ENCODE data around the gene SLC13A4.

SLC13A4 gene

GRCh38 chr7:135726911-135727673 is 894 bp downstream of the SLC13A4 start:
- no peak for TF ChIP-seq POLR2AphosphoS5 (IDR thresholded peaks at IDR 0.05; ENCODE audit: low read depth, low read length)
- TF ChIP-seq FOXP2 (optimal IDR thresholded peaks at IDR 0.05; ENCODE audit: borderline replicate concordance, extremely low read depth, extremely low read length, insufficient read depth) = no peak
- TF ChIP-seq SIN3A (IDR thresholded peaks at IDR 0.05; ENCODE audit: borderline replicate concordance, insufficient read depth, low read length) = no peak
- TF ChIP-seq REST (IDR thresholded peaks at IDR 0.05; ENCODE audit: insufficient read depth in 1 of 2, low read depth in 2 of 2, low read length in 2 of 2) = no peak
- TF ChIP-seq TAF1 (IDR thresholded peaks at IDR 0.05; ENCODE audit: borderline replicate concordance, insufficient read depth, low read length) = no peak

GRCh38 chr7:135726276-135726788 is 1.7 kb downstream of the SLC13A4 start:
- no peak for TF ChIP-seq FOXP2 (optimal IDR thresholded peaks at IDR 0.05; ENCODE audit: borderline replicate concordance, extremely low read depth, extremely low read length, insufficient read depth)
- no peak for TF ChIP-seq SIN3A (IDR thresholded peaks at IDR 0.05; ENCODE audit: borderline replicate concordance, insufficient read depth, low read length)
- no peak for TF ChIP-seq REST (IDR thresholded peaks at IDR 0.05; ENCODE audit: insufficient read depth in 1 of 2, low read depth in 2 of 2, low read length in 2 of 2)
- TF ChIP-seq TAF1 (IDR thresholded peaks at IDR 0.05; ENCODE audit: borderline replicate concordance, insufficient read depth, low read length) = no peak
- no peak for TF ChIP-seq POLR2AphosphoS5 (IDR thresholded peaks at IDR 0.05; ENCODE audit: low read depth, low read length)

- no peak for TF ChIP-seq TAF1 (IDR thresholded peaks at IDR 0.05; ENCODE audit: borderline replicate concordance, insufficient read depth, low read length)
- no peak for TF ChIP-seq REST (IDR thresholded peaks at IDR 0.05; ENCODE audit: insufficient read depth in 1 of 2, low read depth in 2 of 2, low read length in 2 of 2)
- TF ChIP-seq FOXP2 (optimal IDR thresholded peaks at IDR 0.05; ENCODE audit: borderline replicate concordance, extremely low read depth, extremely low read length, insufficient read depth) = no peak
- TF ChIP-seq SIN3A (IDR thresholded peaks at IDR 0.05; ENCODE audit: borderline replicate concordance, insufficient read depth, low read length) = no peak
- no peak for TF ChIP-seq POLR2AphosphoS5 (IDR thresholded peaks at IDR 0.05; ENCODE audit: low read depth, low read length)
Measured at GRCh38 chr7:135723411-135723810, 4.6 kb downstream of the SLC13A4 start.

GRCh38 chr7:135721198-135721820 is 6.7 kb downstream of the SLC13A4 start:
- TF ChIP-seq POLR2AphosphoS5 (IDR thresholded peaks at IDR 0.05; ENCODE audit: low read depth, low read length) (no peak), SIN3A (IDR thresholded peaks at IDR 0.05; ENCODE audit: borderline replicate concordance, insufficient read depth, low read length) (no peak)

- TF ChIP-seq POLR2AphosphoS5 (IDR thresholded peaks at IDR 0.05; ENCODE audit: low read depth, low read length) = no peak
- no peak for TF ChIP-seq SIN3A (IDR thresholded peaks at IDR 0.05; ENCODE audit: borderline replicate concordance, insufficient read depth, low read length)
- no peak for TF ChIP-seq FOXP2 (optimal IDR thresholded peaks at IDR 0.05; ENCODE audit: borderline replicate concordance, extremely low read depth, extremely low read length, insufficient read depth)
- no peak for TF ChIP-seq TAF1 (IDR thresholded peaks at IDR 0.05; ENCODE audit: borderline replicate concordance, insufficient read depth, low read length)
- no peak for TF ChIP-seq REST (IDR thresholded peaks at IDR 0.05; ENCODE audit: insufficient read depth in 1 of 2, low read depth in 2 of 2, low read length in 2 of 2)
Measured at GRCh38 chr7:135719688-135720087, 8.3 kb downstream of the SLC13A4 start.
